T-helper 1 cell treated with Interleukin-12 subunit alpha and Interleukin-12 subunit beta and Interleukin-4 antibody, amounts not matched to agents 30 ng/mL and 1 ng/mL, for 36 hours (primary cell): Measurements from ENCODE around the gene INHBC. TPM values are rescaled to one million over a fixed set of nuclear protein-coding genes. Genes with fewer than 3 reads are reported as not detected.

Experiments used
- total RNA-seq: library from RNA; stranded (reverse); gene quantifications from 2 replicates; pipeline ENCODE4 v1.2.3, GENCODE V29; 2022

Gene INHBC
- total RNA-seq, 1 donor from 2014 or later: not detected

Other genes with a start within 250 kb of the INHBC start
- gene NXPH4, start 218.0 kb upstream of the INHBC start, total RNA-seq: 0.37 and 0.56 TPM in 2 replicates
- gene SHMT2, start 205.1 kb upstream of the INHBC start, total RNA-seq: 166 and 181 TPM in 2 replicates
- 4.2 and 5.7 TPM in 2 replicates for gene STAC3, start 183.6 kb upstream of the INHBC start, total RNA-seq
- 67.4 and 68.3 TPM in 2 replicates for gene R3HDM2, start 3.7 kb upstream of the INHBC start, total RNA-seq
- 0.07 TPM in 1 of 2 replicates, not detected in the other for gene INHBE, start 20.5 kb downstream of the INHBC start, total RNA-seq
- 0.51 and 0.76 TPM in 2 replicates for gene GLI1, start 25.0 kb downstream of the INHBC start, total RNA-seq
- gene ARHGAP9, start 45.1 kb downstream of the INHBC start, total RNA-seq: 190 and 192 TPM in 2 replicates
- 224 TPM in 2 replicates for gene MARS1, start 53.3 kb downstream of the INHBC start, total RNA-seq
- gene DDIT3, start 85.7 kb downstream of the INHBC start, total RNA-seq: 20.1 and 22.0 TPM in 2 replicates
- gene MBD6, start 88.0 kb downstream of the INHBC start, total RNA-seq: 73.2 and 84.8 TPM in 2 replicates
- 88.6 and 89.2 TPM in 2 replicates for gene DCTN2, start 112.4 kb downstream of the INHBC start, total RNA-seq
- gene KIF5A, start 115.3 kb downstream of the INHBC start, total RNA-seq: 1.5 and 2.2 TPM in 2 replicates
- gene PIP4K2C, start 156.4 kb downstream of the INHBC start, total RNA-seq: 24.8 and 26.3 TPM in 2 replicates
- 25.7 and 27.5 TPM in 2 replicates for gene DTX3, start 170.0 kb downstream of the INHBC start, total RNA-seq
- 0.34 and 0.51 TPM in 2 replicates for gene ARHGEF25, start 176.7 kb downstream of the INHBC start, total RNA-seq
- gene B4GALNT1, start 198.4 kb downstream of the INHBC start, total RNA-seq: 4.3 and 4.5 TPM in 2 replicates